SU-DHL-6 (cell line): ENCODE data around the gene SKI.

Experiments used
- EZH2phosphoT487 ChIP-seq: fragments of 200-600 bp; sonication (generic), shearing (Covaris generic); conservative IDR thresholded peaks from 2 replicates; pipeline ENCODE4 v1.6.1; 2018; ENCODE audit warnings: mild to moderate bottlenecking, antibody characterized with exemption, low read length, moderate library complexity, mixed read lengths
- TF ChIP-seq, protein P1 (sequence below): fragments of 200-600 bp; sonication (generic); IDR thresholded peaks from one replicate; pipeline ENCODE4 v1.5.1; 2017; ENCODE audit warnings: antibody characterized with exemption, mild to moderate bottlenecking, low read length, moderate library complexity; ENCODE audit not compliant: insufficient read depth, poor library complexity, severe bottlenecking

DNA sequence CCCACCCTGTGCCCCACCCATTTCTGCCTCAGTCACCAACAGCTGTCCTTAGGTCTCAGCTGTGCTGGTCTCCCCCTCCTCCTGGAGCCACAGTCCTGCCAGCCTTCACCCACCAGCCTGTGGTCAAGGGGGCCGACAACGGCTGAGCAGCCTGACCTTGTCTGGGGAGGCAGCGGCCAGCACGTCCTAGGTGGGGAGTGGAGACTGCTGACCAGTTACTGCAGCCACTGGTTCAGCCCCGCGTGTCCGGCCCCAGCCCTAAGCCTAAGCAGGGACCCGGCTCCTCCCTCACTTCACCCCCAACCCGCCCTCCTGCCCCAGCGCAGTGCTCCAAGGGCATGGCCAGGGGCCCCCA is 84.0 kb downstream of the SKI start:
- TF ChIP-seq, protein P1, sequence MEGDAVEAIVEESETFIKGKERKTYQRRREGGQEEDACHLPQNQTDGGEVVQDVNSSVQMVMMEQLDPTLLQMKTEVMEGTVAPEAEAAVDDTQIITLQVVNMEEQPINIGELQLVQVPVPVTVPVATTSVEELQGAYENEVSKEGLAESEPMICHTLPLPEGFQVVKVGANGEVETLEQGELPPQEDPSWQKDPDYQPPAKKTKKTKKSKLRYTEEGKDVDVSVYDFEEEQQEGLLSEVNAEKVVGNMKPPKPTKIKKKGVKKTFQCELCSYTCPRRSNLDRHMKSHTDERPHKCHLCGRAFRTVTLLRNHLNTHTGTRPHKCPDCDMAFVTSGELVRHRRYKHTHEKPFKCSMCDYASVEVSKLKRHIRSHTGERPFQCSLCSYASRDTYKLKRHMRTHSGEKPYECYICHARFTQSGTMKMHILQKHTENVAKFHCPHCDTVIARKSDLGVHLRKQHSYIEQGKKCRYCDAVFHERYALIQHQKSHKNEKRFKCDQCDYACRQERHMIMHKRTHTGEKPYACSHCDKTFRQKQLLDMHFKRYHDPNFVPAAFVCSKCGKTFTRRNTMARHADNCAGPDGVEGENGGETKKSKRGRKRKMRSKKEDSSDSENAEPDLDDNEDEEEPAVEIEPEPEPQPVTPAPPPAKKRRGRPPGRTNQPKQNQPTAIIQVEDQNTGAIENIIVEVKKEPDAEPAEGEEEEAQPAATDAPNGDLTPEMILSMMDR = no peak
- no peak for TF ChIP-seq EZH2phosphoT487
